ENCODE results near the gene ACAD11.
"Not testable (repeated sequence)": the region's sequence is repeated elsewhere in the genome, so short reads cannot be mapped to it uniquely, and the experiment has no call there.

ACAD11 gene

DNA sequence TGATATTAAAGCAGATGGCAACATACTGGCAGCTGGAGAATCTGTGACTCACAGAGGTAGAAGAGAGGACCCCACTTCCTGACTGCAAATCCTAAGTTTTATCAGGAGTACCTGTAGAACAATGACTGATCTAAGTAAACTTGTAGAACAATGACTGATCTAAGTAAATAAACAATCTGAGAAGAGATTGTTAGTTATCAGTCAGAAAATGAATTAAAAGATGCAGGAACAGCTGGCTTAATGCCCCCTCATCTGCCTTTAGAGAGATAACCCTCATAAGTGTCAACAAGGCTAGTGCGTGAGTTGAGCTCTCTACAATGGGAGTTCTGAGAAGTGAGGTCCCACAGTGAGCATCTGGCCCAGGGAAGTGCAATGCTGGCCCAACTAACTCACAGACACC lies 14.6 kb downstream of the ACAD11 start:
- Histone ChIP-seq H3K4me1 (ENCODE audit: insufficient read depth, low read length) (no peaks in the 10 kb centered on the region), H3K9ac (ENCODE audit: low read length) (no peak overlapping the region), H3K36me3 (ENCODE audit: insufficient read depth, low read length) (peaks cover 7% of the 10 kb centered on the region), H3K4me3 (ENCODE audit: low read depth in 1 of 2, low read length in 2 of 2) (no peak overlapping the region), H3K9me3 (ENCODE audit: low read length) (no peaks in the 10 kb centered on the region), H3K27me3 (ENCODE audit: control insufficient read depth in 1 of 2, insufficient read depth in 2 of 2, low read length in 2 of 2) (no peaks in the 10 kb centered on the region), H3K27ac (ENCODE audit: low read depth, low read length) (no peak overlapping the region)

DNA sequence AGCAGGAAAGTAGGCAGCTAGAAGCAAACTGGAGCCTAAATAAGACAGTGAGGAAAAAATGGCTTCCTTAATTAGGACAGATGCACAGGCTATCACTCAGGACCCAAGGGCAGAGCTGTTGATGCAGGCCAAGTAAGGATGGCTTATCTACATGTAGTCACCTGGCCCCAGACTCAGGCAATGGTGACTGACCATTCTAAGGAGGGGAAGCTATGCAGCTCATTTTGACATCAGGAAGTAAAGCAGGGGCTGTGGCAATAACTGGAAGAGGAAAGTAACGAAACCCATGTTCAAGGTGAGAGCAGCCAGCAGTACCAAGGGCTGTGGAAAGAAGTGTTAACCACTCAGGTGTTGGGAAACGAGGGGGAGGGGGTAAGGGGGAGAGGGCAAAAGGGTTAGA lies 16.2 kb downstream of the ACAD11 start:
- H3K27ac ChIP-seq (ENCODE audit: low read depth, low read length), result no peak overlapping the region
- no peaks in the 10 kb centered on the region for H3K4me1 ChIP-seq (ENCODE audit: insufficient read depth, low read length)
- no peak overlapping the region for H3K4me3 ChIP-seq (ENCODE audit: low read depth in 1 of 2, low read length in 2 of 2)
- H3K9ac ChIP-seq (ENCODE audit: low read length), result no peak overlapping the region
- H3K27me3 ChIP-seq (ENCODE audit: control insufficient read depth in 1 of 2, insufficient read depth in 2 of 2, low read length in 2 of 2), result no peaks in the 10 kb centered on the region
- peaks cover 12% of the 10 kb centered on the region for H3K36me3 ChIP-seq (ENCODE audit: insufficient read depth, low read length)
- H3K9me3 ChIP-seq (ENCODE audit: low read length), result no peaks in the 10 kb centered on the region

DNA sequence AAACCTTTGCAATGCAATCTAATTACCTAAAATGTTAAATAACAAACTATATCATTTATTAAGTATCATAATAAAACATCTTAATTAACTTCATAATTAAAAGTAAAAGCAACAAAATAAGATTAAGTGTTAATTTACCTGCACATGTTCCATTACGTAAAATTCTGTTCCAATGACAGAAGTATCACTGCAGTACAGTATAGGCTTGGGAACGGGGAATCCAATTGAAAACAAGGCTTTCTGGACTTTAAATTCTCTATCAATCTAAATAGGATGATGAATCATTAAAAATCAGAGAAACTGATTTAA lies 17.1 kb downstream of the ACAD11 start:
- Histone ChIP-seq H3K4me1 (ENCODE audit: insufficient read depth, low read length) (no peaks in the 10 kb centered on the region), H3K4me3 (ENCODE audit: low read depth in 1 of 2, low read length in 2 of 2) (no peak overlapping the region), H3K36me3 (ENCODE audit: insufficient read depth, low read length) (peaks cover 12% of the 10 kb centered on the region), H3K27ac (ENCODE audit: low read depth, low read length) (no peak overlapping the region), H3K27me3 (ENCODE audit: control insufficient read depth in 1 of 2, insufficient read depth in 2 of 2, low read length in 2 of 2) (no peaks in the 10 kb centered on the region), H3K9me3 (ENCODE audit: low read length) (no peaks in the 10 kb centered on the region), H3K9ac (ENCODE audit: low read length) (no peak overlapping the region)

DNA sequence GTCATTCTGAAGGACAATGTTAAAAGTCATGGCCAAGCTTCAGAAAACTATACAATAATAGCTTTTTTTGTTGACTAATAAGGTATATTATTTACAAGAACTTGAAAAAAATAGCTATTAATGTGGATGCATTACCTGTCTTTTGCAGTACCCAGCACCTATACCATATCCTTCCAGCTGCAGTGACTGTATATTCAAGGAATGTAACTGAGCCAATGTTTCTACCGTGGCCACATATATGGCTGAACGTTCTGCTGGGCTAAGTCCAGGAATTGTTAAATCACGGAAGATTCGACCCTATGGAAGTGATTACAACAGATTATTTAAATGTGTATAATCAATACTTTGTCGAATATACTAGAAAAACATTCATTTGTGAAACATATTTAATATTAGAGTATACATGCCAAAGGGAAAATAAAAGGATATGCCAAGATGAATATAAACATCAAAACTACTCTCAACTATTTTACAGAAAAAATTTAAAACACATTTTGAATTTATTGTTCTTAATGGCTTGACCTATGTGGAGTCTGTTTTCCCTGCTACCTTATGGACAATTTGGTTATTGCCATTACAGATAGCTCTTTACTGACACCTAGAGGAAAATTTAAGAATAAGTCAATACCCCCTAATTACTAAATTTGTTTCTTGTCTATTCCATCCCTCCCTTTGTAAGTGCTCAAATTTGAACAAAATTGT lies 17.6 kb downstream of the ACAD11 start:
- Histone ChIP-seq H3K36me3 (ENCODE audit: insufficient read depth, low read length) (peaks cover 12% of the 10 kb centered on the region), H3K9ac (ENCODE audit: low read length) (no peak overlapping the region)

DNA sequence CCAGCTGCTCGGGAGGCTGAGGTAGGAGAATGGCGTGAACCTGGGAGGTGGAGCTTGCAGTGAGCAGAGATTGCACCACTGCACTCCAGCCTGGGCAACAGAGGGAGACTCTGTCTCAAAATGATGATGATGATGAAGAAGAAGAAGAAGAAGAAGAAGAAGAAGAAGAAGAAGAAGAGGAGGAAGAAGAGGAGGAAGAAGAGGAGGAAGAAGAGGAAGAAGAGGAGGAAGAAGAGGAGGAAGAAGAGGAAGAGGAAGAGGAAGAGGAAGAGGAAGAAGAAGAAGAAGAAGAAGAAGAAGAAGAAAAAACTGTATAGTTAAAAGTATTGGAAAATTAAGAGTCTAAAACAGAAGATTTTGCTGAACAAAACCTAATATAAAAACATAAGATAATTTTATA lies 18.2 kb downstream of the ACAD11 start:
- not testable (repeated sequence) for H3K27me3 ChIP-seq (ENCODE audit: control insufficient read depth in 1 of 2, insufficient read depth in 2 of 2, low read length in 2 of 2); H3K27ac ChIP-seq (ENCODE audit: low read depth, low read length); H3K4me1 ChIP-seq (ENCODE audit: insufficient read depth, low read length); H3K9me3 ChIP-seq (ENCODE audit: low read length); H3K9ac ChIP-seq (ENCODE audit: low read length); H3K4me3 ChIP-seq (ENCODE audit: low read depth in 1 of 2, low read length in 2 of 2)
- H3K36me3 ChIP-seq (ENCODE audit: insufficient read depth, low read length), result peaks cover 12% of the 10 kb centered on the region

More for the DNA sequence above, 17.6 kb downstream of the ACAD11 start:
- H3K27ac ChIP-seq (ENCODE audit: low read depth, low read length), result no peak overlapping the region
- H3K27me3 ChIP-seq (ENCODE audit: control insufficient read depth in 1 of 2, insufficient read depth in 2 of 2, low read length in 2 of 2), result no peaks in the 10 kb centered on the region
- H3K4me1 ChIP-seq (ENCODE audit: insufficient read depth, low read length), result no peaks in the 10 kb centered on the region
- no peaks in the 10 kb centered on the region for H3K9me3 ChIP-seq (ENCODE audit: low read length)
- no peak overlapping the region for H3K4me3 ChIP-seq (ENCODE audit: low read depth in 1 of 2, low read length in 2 of 2)

DNA sequence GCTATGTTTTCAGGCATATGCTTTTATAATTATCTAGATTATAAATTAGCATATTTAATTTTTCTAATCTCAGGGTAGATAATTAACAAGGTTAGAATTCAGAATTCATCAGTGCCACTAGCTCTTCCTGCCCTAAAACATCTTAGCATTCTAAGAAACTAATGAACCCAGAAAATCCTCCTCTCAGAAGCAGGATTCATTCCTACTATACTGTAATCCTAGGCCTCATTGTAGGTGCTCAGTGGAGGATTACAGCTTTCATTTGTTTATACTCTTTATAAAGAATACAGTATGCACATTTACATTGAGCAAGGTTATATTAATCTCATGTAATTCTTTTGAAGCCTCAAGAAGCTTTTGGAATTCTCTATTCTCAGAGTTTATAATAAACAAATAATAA lies 20.9 kb downstream of the ACAD11 start:
- no peak overlapping the region for H3K4me3 ChIP-seq (ENCODE audit: low read depth in 1 of 2, low read length in 2 of 2)
- H3K4me1 ChIP-seq (ENCODE audit: insufficient read depth, low read length), result no peaks in the 10 kb centered on the region
- no peaks in the 10 kb centered on the region for H3K9me3 ChIP-seq (ENCODE audit: low read length)
- peaks cover 12% of the 10 kb centered on the region for H3K36me3 ChIP-seq (ENCODE audit: insufficient read depth, low read length)
- H3K27ac ChIP-seq (ENCODE audit: low read depth, low read length), result no peak overlapping the region
- H3K9ac ChIP-seq (ENCODE audit: low read length), result no peak overlapping the region
- no peaks in the 10 kb centered on the region for H3K27me3 ChIP-seq (ENCODE audit: control insufficient read depth in 1 of 2, insufficient read depth in 2 of 2, low read length in 2 of 2)

DNA sequence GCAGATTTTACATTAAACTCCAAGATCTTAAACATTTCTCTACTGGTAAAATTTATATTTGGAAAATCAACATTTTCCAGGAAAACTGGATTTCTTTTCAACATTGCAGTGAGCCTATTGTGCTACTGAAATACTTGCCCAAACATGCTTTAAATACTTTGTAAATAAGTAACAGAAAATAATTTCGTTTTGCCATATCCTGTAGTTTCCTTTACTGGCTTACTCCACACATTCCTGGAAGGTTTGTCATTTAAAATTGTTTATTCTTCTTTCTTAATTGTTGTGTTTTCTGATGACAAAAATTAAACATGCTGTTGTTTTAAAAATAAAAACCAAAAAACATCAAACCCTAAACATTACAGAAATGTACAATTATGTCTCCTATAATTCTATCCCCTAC lies 22.0 kb downstream of the ACAD11 start:
- peaks cover 12% of the 10 kb centered on the region for H3K36me3 ChIP-seq (ENCODE audit: insufficient read depth, low read length)
- H3K27me3 ChIP-seq (ENCODE audit: control insufficient read depth in 1 of 2, insufficient read depth in 2 of 2, low read length in 2 of 2), result no peaks in the 10 kb centered on the region
- no peaks in the 10 kb centered on the region for H3K9me3 ChIP-seq (ENCODE audit: low read length)
- H3K4me3 ChIP-seq (ENCODE audit: low read depth in 1 of 2, low read length in 2 of 2), result no peak overlapping the region
- no peak overlapping the region for H3K9ac ChIP-seq (ENCODE audit: low read length)
- H3K27ac ChIP-seq (ENCODE audit: low read depth, low read length), result no peak overlapping the region
- no peaks in the 10 kb centered on the region for H3K4me1 ChIP-seq (ENCODE audit: insufficient read depth, low read length)

DNA sequence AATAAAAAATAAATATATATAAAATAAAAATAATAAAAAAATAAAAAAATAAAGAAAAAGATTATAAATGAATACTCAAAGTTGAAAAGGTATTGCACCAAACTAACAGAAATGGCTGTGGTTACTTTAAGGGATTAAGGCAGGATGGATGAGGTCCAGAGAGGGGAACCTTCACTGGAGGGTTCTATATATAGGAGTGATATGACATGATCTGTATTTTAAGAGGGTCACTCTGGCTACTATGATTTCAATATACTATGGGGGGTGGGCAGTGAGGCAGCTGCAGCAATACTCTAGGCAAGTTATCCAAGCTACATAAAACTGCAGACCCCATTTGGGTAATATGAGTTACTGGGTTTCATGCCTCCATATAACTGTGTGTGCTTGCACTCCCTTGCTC lies 24.6 kb downstream of the ACAD11 start:
- Histone ChIP-seq H3K9me3 (ENCODE audit: low read length) (no peaks in the 10 kb centered on the region), H3K36me3 (ENCODE audit: insufficient read depth, low read length) (peaks cover 5% of the 10 kb centered on the region), H3K4me3 (ENCODE audit: low read depth in 1 of 2, low read length in 2 of 2) (no peak overlapping the region), H3K4me1 (ENCODE audit: insufficient read depth, low read length) (no peaks in the 10 kb centered on the region), H3K9ac (ENCODE audit: low read length) (no peak overlapping the region), H3K27ac (ENCODE audit: low read depth, low read length) (no peak overlapping the region), H3K27me3 (ENCODE audit: control insufficient read depth in 1 of 2, insufficient read depth in 2 of 2, low read length in 2 of 2) (no peaks in the 10 kb centered on the region)

DNA sequence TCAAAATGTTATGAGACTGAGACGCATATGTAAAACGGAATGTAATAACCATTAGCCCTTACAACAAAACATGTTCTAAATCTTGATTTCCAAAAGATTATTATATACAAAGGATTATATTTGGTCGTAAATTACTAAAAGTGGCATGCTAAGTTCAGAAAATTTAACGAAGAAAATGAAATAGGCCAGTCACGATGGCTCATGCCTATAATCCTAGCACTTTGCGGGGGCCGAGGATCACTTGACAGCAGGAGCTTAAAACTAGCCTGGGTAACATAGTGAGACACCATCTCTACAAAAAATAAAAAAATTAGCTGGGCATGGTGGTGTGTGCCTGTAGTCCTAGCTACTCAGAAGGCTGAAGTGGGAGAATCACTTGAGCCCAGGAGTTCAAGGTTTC lies 29.0 kb downstream of the ACAD11 start:
- Histone ChIP-seq H3K4me1 (ENCODE audit: insufficient read depth, low read length) (no peaks in the 10 kb centered on the region), H3K27me3 (ENCODE audit: control insufficient read depth in 1 of 2, insufficient read depth in 2 of 2, low read length in 2 of 2) (no peaks in the 10 kb centered on the region), H3K27ac (ENCODE audit: low read depth, low read length) (no peak overlapping the region), H3K9ac (ENCODE audit: low read length) (no peak overlapping the region), H3K4me3 (ENCODE audit: low read depth in 1 of 2, low read length in 2 of 2) (no peak overlapping the region), H3K9me3 (ENCODE audit: low read length) (no peaks in the 10 kb centered on the region), H3K36me3 (ENCODE audit: insufficient read depth, low read length) (peaks cover 20% of the 10 kb centered on the region)

DNA sequence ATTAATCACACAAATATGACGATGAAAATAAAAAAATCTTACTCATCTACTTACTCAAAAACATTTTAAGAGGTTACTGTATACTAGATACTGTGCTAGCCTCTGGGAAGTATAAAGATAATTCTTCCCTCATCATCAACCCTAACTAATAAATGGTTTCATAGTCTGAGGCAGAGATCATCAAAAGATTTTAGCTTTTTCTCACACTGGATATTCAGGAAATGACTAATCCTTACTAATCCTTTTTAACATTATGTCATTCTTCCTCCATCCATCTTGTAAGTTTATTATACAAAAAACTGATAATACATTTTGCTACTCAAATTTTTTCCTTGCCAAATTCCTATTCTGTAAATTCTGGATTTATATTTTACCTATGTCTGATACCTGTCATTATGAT lies 29.7 kb downstream of the ACAD11 start:
- no peaks in the 10 kb centered on the region for H3K4me1 ChIP-seq (ENCODE audit: insufficient read depth, low read length)
- no peak overlapping the region for H3K27ac ChIP-seq (ENCODE audit: low read depth, low read length)
- no peaks in the 10 kb centered on the region for H3K9me3 ChIP-seq (ENCODE audit: low read length)
- H3K4me3 ChIP-seq (ENCODE audit: low read depth in 1 of 2, low read length in 2 of 2), result no peak overlapping the region
- no peak overlapping the region for H3K9ac ChIP-seq (ENCODE audit: low read length)
- peaks cover 20% of the 10 kb centered on the region for H3K36me3 ChIP-seq (ENCODE audit: insufficient read depth, low read length)
- H3K27me3 ChIP-seq (ENCODE audit: control insufficient read depth in 1 of 2, insufficient read depth in 2 of 2, low read length in 2 of 2), result no peaks in the 10 kb centered on the region

DNA sequence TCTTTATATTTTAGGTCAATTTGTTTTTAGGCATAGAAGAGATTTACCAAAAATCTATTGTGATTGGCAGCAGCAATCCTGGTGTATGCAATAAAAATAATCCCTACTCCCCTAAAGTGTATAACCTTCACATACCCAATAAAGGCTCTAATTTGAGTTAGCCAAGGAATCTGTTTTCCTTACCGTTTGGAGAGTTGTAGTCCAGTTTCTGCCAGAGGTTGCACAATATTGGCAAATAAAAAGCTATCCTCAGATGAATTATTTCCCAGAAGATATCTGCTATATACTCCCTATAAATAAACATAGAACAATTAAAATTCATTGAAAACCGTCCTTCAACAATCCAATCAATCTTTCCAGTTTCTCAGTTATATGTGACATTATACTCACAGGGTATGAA lies 31.5 kb downstream of the ACAD11 start:
- Histone ChIP-seq H3K9me3 (ENCODE audit: low read length) (no peaks in the 10 kb centered on the region), H3K9ac (ENCODE audit: low read length) (no peak overlapping the region), H3K27ac (ENCODE audit: low read depth, low read length) (no peak overlapping the region), H3K36me3 (ENCODE audit: insufficient read depth, low read length) (peaks cover 20% of the 10 kb centered on the region), H3K4me1 (ENCODE audit: insufficient read depth, low read length) (no peaks in the 10 kb centered on the region), H3K27me3 (ENCODE audit: control insufficient read depth in 1 of 2, insufficient read depth in 2 of 2, low read length in 2 of 2) (no peaks in the 10 kb centered on the region), H3K4me3 (ENCODE audit: low read depth in 1 of 2, low read length in 2 of 2) (no peak overlapping the region)

DNA sequence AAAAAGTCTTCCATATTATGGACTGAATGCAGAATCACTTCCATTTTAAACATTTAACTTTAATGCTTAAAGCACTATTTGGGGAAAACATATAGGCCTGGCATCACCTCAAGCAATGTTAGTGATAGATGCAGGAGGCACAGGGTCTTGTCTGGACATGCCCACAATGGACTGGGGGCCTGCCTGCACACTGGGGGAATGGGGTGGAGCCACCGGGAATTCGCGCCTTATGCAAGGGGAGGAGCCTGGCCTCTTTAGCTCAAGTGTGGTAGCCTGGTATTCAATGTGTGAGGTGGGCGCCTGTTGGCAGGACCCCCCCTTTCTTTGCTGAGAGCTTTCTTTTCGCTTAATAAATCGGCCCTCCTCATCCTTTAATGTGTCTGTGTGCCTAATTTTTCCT lies 32.7 kb downstream of the ACAD11 start:
- H3K27me3 ChIP-seq (ENCODE audit: control insufficient read depth in 1 of 2, insufficient read depth in 2 of 2, low read length in 2 of 2), result no peaks in the 10 kb centered on the region
- H3K4me1 ChIP-seq (ENCODE audit: insufficient read depth, low read length), result no peaks in the 10 kb centered on the region
- H3K9ac ChIP-seq (ENCODE audit: low read length), result no peak overlapping the region
- H3K36me3 ChIP-seq (ENCODE audit: insufficient read depth, low read length), result peaks cover 20% of the 10 kb centered on the region
- H3K27ac ChIP-seq (ENCODE audit: low read depth, low read length), result no peak overlapping the region
- no peak overlapping the region for H3K4me3 ChIP-seq (ENCODE audit: low read depth in 1 of 2, low read length in 2 of 2)
- H3K9me3 ChIP-seq (ENCODE audit: low read length), result no peaks in the 10 kb centered on the region
